ENCODE results near the gene BAG5. TPM values are rescaled to one million over a fixed set of nuclear protein-coding genes. Genes with fewer than 3 reads are reported as not detected.
A peak's percentile ranks its signal among the peaks of the same experiment; 100 is the strongest.

The BAG5 gene
- total RNA-seq, 1 experiment from 2014 or later: 29.2 TPM

DNA sequence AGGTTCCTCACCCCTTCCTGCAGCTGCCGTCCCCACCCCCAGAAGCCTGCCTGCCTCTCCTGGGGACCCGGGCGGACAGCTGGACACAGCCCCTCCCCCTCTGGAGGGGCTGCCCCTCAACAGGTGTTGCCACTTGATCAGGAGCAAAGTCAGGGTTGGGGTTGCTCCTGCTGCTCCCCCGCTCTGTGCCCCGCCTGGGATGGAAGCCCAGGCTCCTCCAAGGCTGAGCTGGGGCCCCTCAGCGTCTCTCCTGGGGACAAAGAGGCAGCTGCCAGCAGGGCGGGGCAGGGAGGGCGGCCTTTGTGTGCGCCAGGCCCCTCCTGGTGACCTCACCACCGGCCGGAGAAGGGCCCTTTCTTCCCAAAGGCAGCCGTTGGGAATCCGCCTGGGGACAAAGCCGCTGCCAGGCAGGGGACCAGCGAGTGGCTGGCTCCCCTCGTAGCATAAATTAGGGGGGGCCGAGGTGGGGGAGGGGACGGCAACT, 19.8 kb downstream of the BAG5 start (continued):
- TF ChIP-seq USF2 (CRISPR knock-in tag; IDR thresholded peaks at IDR 0.05) (no peak), MXD4 (CRISPR knock-in tag; IDR thresholded peaks at IDR 0.05; ENCODE audit: borderline replicate concordance) (no peak), GABPB1 (CRISPR knock-in tag; IDR thresholded peaks at IDR 0.05) (no peak), FOXJ3 (CRISPR knock-in tag; IDR thresholded peaks at IDR 0.05; ENCODE audit: borderline replicate concordance) (no peak), ZNF121 (CRISPR knock-in tag; IDR thresholded peaks at IDR 0.05) (no peak), ZMAT4 (CRISPR knock-in tag; IDR thresholded peaks at IDR 0.05) (no peak)
- TF ChIP-seq, protein P1, sequence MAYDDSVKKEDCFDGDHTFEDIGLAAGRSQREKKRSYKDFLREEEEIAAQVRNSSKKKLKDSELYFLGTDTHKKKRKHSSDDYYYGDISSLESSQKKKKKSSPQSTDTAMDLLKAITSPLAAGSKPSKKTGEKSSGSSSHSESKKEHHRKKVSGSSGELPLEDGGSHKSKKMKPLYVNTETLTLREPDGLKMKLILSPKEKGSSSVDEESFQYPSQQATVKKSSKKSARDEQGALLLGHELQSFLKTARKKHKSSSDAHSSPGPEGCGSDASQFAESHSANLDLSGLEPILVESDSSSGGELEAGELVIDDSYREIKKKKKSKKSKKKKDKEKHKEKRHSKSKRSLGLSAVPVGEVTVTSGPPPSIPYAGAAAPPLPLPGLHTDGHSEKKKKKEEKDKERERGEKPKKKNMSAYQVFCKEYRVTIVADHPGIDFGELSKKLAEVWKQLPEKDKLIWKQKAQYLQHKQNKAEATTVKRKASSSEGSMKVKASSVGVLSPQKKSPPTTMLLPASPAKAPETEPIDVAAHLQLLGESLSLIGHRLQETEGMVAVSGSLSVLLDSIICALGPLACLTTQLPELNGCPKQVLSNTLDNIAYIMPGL (CRISPR knock-in tag; IDR thresholded peaks at IDR 0.05): peak; percentile 43; the same call in 1 of the 2 replicates

GRCh38 chr14:103541709-103542604, 20.5 kb downstream of the BAG5 start:
- H3K4me3 Mint-ChIP-seq: peak overlapping the region; percentile 6; the same call in 1 of the 2 replicates

More at GRCh38 chr14:103541709-103542604, 20.5 kb downstream of the BAG5 start:
- ChIA-PET CTCF (interaction anchor here (0.7 to 21.0 kb wide), 12 partner anchors 9 to 767 kb away, joined by 3 to 455 read pairs (median 6); partner anchors contain the start of genes CKB and TRMT61A), POLR2A (interaction anchor here (0.6 to 4.1 kb wide), 6 partner anchors 12 to 244 kb away, joined by 3 to 65 read pairs (median 4); partner anchors contain the start of genes BAG5, CKB and TRMT61A)
- TF ChIP-seq, protein P2, sequence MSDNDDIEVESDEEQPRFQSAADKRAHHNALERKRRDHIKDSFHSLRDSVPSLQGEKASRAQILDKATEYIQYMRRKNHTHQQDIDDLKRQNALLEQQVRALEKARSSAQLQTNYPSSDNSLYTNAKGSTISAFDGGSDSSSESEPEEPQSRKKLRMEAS (CRISPR knock-in tag; IDR thresholded peaks at IDR 0.05): no peak
- 0 out of 2 replicates have a peak, but pooled peaks have one; percentile 54 for TF ChIP-seq NR3C1 (CRISPR knock-in tag; conservative IDR thresholded peaks at IDR 0.05; ENCODE audit: low read depth)
- TF ChIP-seq, protein P3, sequence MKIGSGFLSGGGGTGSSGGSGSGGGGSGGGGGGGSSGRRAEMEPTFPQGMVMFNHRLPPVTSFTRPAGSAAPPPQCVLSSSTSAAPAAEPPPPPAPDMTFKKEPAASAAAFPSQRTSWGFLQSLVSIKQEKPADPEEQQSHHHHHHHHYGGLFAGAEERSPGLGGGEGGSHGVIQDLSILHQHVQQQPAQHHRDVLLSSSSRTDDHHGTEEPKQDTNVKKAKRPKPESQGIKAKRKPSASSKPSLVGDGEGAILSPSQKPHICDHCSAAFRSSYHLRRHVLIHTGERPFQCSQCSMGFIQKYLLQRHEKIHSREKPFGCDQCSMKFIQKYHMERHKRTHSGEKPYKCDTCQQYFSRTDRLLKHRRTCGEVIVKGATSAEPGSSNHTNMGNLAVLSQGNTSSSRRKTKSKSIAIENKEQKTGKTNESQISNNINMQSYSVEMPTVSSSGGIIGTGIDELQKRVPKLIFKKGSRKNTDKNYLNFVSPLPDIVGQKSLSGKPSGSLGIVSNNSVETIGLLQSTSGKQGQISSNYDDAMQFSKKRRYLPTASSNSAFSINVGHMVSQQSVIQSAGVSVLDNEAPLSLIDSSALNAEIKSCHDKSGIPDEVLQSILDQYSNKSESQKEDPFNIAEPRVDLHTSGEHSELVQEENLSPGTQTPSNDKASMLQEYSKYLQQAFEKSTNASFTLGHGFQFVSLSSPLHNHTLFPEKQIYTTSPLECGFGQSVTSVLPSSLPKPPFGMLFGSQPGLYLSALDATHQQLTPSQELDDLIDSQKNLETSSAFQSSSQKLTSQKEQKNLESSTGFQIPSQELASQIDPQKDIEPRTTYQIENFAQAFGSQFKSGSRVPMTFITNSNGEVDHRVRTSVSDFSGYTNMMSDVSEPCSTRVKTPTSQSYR (CRISPR knock-in tag; IDR thresholded peaks at IDR 0.05): no peak
- TF ChIP-seq TP53 (CRISPR knock-in tag; IDR thresholded peaks at IDR 0.05): 0 out of 2 replicates have a peak, but pooled peaks have one; percentile 8
- 0 out of 2 replicates have a peak, but pooled peaks have one; percentile 17 for TF ChIP-seq FOXP1 (CRISPR knock-in tag; IDR thresholded peaks at IDR 0.05; ENCODE audit: borderline replicate concordance)
- TF ChIP-seq, protein P4, sequence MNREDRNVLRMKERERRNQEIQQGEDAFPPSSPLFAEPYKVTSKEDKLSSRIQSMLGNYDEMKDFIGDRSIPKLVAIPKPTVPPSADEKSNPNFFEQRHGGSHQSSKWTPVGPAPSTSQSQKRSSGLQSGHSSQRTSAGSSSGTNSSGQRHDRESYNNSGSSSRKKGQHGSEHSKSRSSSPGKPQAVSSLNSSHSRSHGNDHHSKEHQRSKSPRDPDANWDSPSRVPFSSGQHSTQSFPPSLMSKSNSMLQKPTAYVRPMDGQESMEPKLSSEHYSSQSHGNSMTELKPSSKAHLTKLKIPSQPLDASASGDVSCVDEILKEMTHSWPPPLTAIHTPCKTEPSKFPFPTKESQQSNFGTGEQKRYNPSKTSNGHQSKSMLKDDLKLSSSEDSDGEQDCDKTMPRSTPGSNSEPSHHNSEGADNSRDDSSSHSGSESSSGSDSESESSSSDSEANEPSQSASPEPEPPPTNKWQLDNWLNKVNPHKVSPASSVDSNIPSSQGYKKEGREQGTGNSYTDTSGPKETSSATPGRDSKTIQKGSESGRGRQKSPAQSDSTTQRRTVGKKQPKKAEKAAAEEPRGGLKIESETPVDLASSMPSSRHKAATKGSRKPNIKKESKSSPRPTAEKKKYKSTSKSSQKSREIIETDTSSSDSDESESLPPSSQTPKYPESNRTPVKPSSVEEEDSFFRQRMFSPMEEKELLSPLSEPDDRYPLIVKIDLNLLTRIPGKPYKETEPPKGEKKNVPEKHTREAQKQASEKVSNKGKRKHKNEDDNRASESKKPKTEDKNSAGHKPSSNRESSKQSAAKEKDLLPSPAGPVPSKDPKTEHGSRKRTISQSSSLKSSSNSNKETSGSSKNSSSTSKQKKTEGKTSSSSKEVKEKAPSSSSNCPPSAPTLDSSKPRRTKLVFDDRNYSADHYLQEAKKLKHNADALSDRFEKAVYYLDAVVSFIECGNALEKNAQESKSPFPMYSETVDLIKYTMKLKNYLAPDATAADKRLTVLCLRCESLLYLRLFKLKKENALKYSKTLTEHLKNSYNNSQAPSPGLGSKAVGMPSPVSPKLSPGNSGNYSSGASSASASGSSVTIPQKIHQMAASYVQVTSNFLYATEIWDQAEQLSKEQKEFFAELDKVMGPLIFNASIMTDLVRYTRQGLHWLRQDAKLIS (CRISPR knock-in tag; IDR thresholded peaks at IDR 0.05; ENCODE audit: borderline replicate concordance): no peak
- Mint-ChIP-seq H3K27ac (no peak overlapping the region), H3K4me1 (peaks cover 5% of the 10 kb centered on the region; the same call in 1 of the 2 replicates), H3K36me3 (no peaks in the 10 kb centered on the region), H3K27me3 (ENCODE audit: low read depth) (peaks cover 11% of the 10 kb centered on the region), H3K9me3 (no peaks in the 10 kb centered on the region)
- ATAC-seq (peak; percentile 28), DNase-seq (ENCODE audit: low spot score) (no peak)

Measured in WTC11 (cell line).